Measurements from ENCODE around the gene MRPS6.

MRPS6 gene

GRCh38 chr21:34147792-34148418 lies 74.5 kb downstream of the MRPS6 start:
- no peak for TF ChIP-seq CTCF (IDR thresholded peaks at IDR 0.05; ENCODE audit: low read depth, low read length)
- Histone ChIP-seq H3K27me3 (no peaks in the 10 kb centered on the region), H3K4me1 (no peaks in the 10 kb centered on the region), H3K4me3 (ENCODE audit: low read depth, low read length) (no peak overlapping the region), H3K36me3 (no peaks in the 10 kb centered on the region), H3K9me3 (no peaks in the 10 kb centered on the region)
- DNase-seq: no peak

DNA sequence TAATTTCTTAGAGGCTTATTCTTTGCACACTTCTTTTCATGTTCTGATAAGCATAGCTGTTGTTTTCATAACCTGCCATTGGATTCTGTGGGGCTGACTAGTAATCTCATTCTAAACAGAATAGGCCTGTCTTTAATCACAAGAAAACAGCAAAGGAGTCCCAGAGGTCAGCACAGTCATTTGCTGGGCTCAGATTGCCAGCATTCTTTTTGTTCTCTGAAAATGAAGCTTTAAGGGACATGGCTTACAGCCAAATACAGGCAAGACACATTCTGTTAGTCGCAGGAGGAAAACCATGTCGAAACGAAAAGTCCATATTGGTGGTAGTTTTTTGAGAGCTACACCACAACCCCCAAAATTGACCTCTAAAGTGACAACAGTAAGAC lies 75.0 kb downstream of the MRPS6 start:
- H3K9me3 ChIP-seq: no peaks in the 10 kb centered on the region
- no peak overlapping the region for H3K4me3 ChIP-seq (ENCODE audit: low read depth, low read length)
- TF ChIP-seq CTCF (IDR thresholded peaks at IDR 0.05; ENCODE audit: low read depth, low read length): no peak
- no peak for DNase-seq
- no peaks in the 10 kb centered on the region for H3K4me1 ChIP-seq
- H3K36me3 ChIP-seq: no peaks in the 10 kb centered on the region
- no peaks in the 10 kb centered on the region for H3K27me3 ChIP-seq

GRCh38 chr21:34148826-34149558 lies 75.6 kb downstream of the MRPS6 start:
- Histone ChIP-seq H3K4me3 (ENCODE audit: low read depth, low read length) (no peak overlapping the region), H3K36me3 (no peaks in the 10 kb centered on the region), H3K27me3 (no peaks in the 10 kb centered on the region), H3K9me3 (no peaks in the 10 kb centered on the region), H3K4me1 (no peaks in the 10 kb centered on the region)
- TF ChIP-seq CTCF (IDR thresholded peaks at IDR 0.05; ENCODE audit: low read depth, low read length): no peak
- no peak for DNase-seq

- no peaks in the 10 kb centered on the region for H3K36me3 ChIP-seq
- no peaks in the 10 kb centered on the region for H3K9me3 ChIP-seq
- no peak for DNase-seq
- no peaks in the 10 kb centered on the region for H3K27me3 ChIP-seq
- no peak overlapping the region for H3K4me3 ChIP-seq (ENCODE audit: low read depth, low read length)
- no peak for TF ChIP-seq CTCF (IDR thresholded peaks at IDR 0.05; ENCODE audit: low read depth, low read length)
- peaks cover 3% of the 10 kb centered on the region for H3K4me1 ChIP-seq
Observed at GRCh38 chr21:34152500-34152899, 79.1 kb downstream of the MRPS6 start.

- Histone ChIP-seq H3K4me1 (peaks cover 3% of the 10 kb centered on the region), H3K36me3 (no peaks in the 10 kb centered on the region), H3K27me3 (no peaks in the 10 kb centered on the region), H3K9me3 (no peaks in the 10 kb centered on the region; the same call in 1 of the 2 replicates), H3K4me3 (ENCODE audit: low read depth, low read length) (no peak overlapping the region)
- no peak for DNase-seq
- no peak for TF ChIP-seq CTCF (IDR thresholded peaks at IDR 0.05; ENCODE audit: low read depth, low read length)
Observed at GRCh38 chr21:34154878-34155277, 81.5 kb downstream of the MRPS6 start.

DNA sequence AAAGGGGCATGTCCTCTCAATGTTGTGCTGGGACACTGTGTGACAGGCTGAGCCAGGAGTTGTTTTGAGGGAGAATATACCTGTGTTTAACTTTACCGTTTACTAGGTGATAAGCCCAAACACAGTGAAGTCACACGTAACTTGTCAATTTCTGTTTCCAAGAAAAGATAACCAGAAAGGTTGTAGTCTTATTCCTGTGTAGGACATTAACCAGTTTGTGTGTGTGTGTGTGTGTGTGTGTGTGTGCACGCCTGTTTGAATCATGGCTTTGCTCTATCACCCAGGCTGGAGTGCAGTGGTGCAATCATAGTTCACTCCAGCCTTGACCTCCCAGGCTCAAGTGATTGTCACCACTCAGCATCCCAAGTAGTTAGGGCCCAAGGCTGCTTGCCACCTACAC lies 83.6 kb downstream of the MRPS6 start:
- Histone ChIP-seq H3K9me3 (no peaks in the 10 kb centered on the region; the same call in 1 of the 2 replicates), H3K4me1 (peaks cover 3% of the 10 kb centered on the region), H3K36me3 (no peaks in the 10 kb centered on the region), H3K4me3 (ENCODE audit: low read depth, low read length) (no peak overlapping the region), H3K27me3 (no peaks in the 10 kb centered on the region)
- TF ChIP-seq CTCF (IDR thresholded peaks at IDR 0.05; ENCODE audit: low read depth, low read length): no peak
- no peak for DNase-seq
